NCI-H748 (cell line): ENCODE data around the gene SMIM41.

ENCODE experiments used
- DNase-seq: peaks from one replicate; lab custom pipeline; 2025; ENCODE audit not compliant: unreplicated experiment; lab: John Stamatoyannopoulos, UW

SMIM41 gene

GRCh38 chr12:52062167-52063081 lies 17.1 kb upstream of the SMIM41 start:
- DNase-seq: no peak

- no peak for DNase-seq
Observed at GRCh38 chr12:52063082-52063924, 16.2 kb upstream of the SMIM41 start.

- no peak for DNase-seq
Observed at GRCh38 chr12:52063981-52064649, 15.4 kb upstream of the SMIM41 start.

- no peak for DNase-seq
Observed at GRCh38 chr12:52066346-52067080, 13.0 kb upstream of the SMIM41 start.

- no peak for DNase-seq
Observed at GRCh38 chr12:52067081-52067374, 12.5 kb upstream of the SMIM41 start.

GRCh38 chr12:52069327-52070184 lies 9.9 kb upstream of the SMIM41 start, which contains the start of gene ATG101:
ATG101 (plus strand) TSS chr12:52069978; CDS start chr12:52073651, 3,673 bp downstream.
- DNase-seq: peak; percentile 97

- peak; percentile 36 for DNase-seq
Observed at GRCh38 chr12:52070185-52070925, 9.1 kb upstream of the SMIM41 start.

- peak; percentile 13 for DNase-seq
Observed at GRCh38 chr12:52073531-52074381, 5.7 kb upstream of the SMIM41 start.

- DNase-seq: peak; percentile 14
Observed at GRCh38 chr12:52074971-52075724, 4.4 kb upstream of the SMIM41 start.

- no peak for DNase-seq
Observed at GRCh38 chr12:52076811-52077210, 2.7 kb upstream of the SMIM41 start.

GRCh38 chr12:52078276-52078675 lies 1.2 kb upstream of the SMIM41 start:
- no peak for DNase-seq

GRCh38 chr12:52080403-52081251 lies 1.1 kb downstream of the SMIM41 start:
- DNase-seq: no peak

GRCh38 chr12:52081263-52081733 lies 1.8 kb downstream of the SMIM41 start:
- peak; percentile 13 for DNase-seq

GRCh38 chr12:52082026-52082668 lies 2.6 kb downstream of the SMIM41 start:
- no peak for DNase-seq

- no peak for DNase-seq
Observed at GRCh38 chr12:52082669-52082987, 3.1 kb downstream of the SMIM41 start.

GRCh38 chr12:52082988-52083637 lies 3.6 kb downstream of the SMIM41 start:
- DNase-seq: peak; percentile 52
